NCI-H146 treated with DMSO at 0.1 percent for 48 hours (cell line): ENCODE results near the gene CAMKMT.

Source experiments
- DNase-seq: peaks from one replicate; lab custom pipeline; 2025; ENCODE audit not compliant: unreplicated experiment; lab: John Stamatoyannopoulos, UW

CAMKMT gene

DNA sequence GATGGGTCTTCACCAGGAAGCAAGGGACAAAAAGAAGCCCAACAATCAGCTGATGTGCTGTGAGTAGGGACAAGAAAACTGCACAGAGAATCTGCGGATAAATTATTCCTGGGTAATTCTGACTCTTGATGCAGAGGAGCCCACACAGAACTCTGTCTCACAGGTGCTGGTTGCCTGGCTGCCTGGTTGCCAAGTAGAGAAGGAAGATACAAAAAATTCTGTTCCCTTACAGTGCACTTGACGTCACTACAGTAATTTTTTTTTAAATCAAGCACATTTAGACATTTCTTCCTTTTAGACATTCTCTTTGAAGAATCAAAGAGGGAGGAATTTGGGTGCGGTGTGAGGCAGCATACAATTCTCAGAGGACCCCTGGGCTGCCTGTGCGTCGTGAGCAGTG, 427.7 kb downstream of the CAMKMT start:
- DNase-seq, result no peak

- no peak for DNase-seq
These were observed 428.4 kb downstream of the CAMKMT start for GRCh38 chr2:44789971-44790721.

GRCh38 chr2:44793322-44793870, 431.6 kb downstream of the CAMKMT start:
- no peak for DNase-seq

DNA sequence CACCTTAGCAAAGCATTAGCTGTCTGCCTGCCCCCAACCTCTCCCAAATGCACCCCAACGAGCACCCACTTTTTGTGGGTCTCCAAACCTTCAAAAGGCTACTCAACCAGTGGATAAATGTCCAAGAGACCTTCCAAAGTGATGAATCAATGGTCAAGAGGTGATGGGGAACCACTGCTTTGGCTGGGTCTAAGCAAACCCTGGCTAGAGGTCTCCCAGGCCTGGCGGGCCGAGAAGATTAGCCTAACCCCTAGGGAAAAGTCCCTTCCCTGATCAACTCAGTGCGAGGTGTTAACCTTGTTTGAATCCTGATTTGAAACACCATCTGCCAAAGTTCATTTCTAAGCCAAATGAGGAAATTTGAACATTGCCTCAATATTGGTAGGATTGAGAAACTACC, 435.0 kb downstream of the CAMKMT start:
- DNase-seq, result no peak

GRCh38 chr2:44798139-44798659, 436.5 kb downstream of the CAMKMT start:
- no peak for DNase-seq

DNA sequence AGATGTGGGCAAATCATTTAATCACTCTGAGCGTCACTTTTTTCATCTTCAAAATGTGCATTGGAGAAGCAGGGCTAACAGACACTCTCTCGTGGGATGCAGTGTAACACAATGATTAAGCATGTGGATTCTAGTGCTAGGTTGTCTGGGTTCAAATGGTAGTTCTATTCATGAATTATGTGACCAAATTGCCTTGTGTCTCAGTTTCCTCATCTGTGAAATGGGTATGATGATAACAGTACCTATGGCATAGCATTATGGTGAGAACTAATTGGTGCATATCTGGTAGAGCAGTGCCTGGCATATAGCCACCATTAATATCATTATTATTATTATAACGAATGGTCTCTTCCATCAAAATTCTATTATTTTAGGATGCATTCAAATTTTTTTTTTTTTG, 437.4 kb downstream of the CAMKMT start:
- no peak for DNase-seq

- DNase-seq, result no peak
These were observed 438.0 kb downstream of the CAMKMT start for GRCh38 chr2:44799754-44800153.

GRCh38 chr2:44801289-44801840, 439.6 kb downstream of the CAMKMT start:
- DNase-seq, result no peak

GRCh38 chr2:44801841-44802776, 440.4 kb downstream of the CAMKMT start:
- DNase-seq, result no peak

DNA sequence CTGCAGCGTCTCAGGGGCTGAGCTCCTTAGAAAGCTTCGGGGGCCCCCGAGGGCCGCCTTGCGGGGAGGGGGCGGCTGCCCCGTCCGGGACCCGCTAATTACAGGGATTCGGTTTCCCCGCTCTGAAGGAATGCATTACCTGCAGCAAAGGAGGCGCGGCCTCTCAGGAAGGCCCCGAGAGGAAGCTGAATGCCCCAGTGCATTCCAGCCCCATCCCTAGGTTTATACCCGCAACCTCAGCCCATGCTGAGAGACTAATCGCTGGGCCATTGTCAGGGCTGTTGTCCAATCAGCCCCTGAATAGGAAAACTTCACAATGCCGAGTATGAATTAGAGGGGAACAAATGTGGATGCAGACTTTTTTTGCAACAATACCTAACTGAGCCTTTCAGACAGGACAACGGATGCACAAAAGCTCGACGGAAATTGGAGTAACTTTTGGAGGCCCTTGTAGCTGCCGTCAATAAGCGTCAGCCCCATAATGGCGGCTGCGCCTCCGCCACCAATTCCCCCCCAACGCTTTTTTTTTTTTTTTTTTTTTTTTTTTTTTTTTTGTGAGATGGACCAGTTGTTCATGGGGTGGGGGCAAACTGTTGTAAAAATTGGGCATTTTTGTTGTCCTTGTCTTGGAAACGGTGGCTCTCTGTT, 441.2 kb downstream of the CAMKMT start:
- peak; percentile 57 for DNase-seq

- DNase-seq, result no peak
These were observed 442.9 kb downstream of the CAMKMT start for GRCh38 chr2:44804406-44805265.

GRCh38 chr2:44805401-44806235, 443.9 kb downstream of the CAMKMT start:
- peak; percentile 78 for DNase-seq

DNA sequence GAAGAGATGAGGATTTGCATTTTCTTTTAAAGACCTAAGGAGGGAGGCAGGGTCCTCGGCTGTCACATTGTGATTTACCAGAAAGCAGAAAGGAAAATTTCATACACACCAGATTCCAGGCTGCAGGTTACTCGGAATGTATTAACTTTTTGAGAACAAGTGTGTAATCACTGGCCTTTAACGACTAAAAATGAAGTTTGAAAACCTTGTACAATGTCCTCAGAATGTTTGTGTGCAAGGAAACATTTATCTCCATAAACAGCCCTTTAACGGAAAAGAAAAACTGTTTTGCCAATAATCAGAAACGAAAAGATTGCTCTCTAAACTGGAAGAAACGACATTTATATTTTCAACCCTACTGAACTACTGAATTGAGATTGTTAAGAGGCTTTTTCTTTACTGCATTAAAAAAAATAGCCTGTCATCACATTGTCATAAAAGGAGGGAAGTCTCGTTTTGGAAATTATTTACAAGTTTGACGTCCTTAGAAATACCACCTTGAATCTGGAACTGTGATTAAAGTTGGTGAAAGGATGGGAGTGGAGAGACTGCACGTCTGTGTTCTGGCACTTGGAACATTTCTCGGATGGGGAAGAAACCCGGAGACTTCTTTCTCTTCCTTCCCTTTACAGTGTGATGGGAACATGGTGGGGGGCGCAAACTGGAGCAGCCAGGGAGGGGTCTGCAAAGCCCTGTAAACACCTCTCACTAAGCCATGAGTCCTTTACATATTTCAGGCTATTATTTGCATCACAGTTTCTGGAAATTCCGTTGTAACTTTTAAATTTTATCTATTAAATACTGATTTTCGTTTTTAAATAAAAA, 445.7 kb downstream of the CAMKMT start:
- DNase-seq, result no peak

DNA sequence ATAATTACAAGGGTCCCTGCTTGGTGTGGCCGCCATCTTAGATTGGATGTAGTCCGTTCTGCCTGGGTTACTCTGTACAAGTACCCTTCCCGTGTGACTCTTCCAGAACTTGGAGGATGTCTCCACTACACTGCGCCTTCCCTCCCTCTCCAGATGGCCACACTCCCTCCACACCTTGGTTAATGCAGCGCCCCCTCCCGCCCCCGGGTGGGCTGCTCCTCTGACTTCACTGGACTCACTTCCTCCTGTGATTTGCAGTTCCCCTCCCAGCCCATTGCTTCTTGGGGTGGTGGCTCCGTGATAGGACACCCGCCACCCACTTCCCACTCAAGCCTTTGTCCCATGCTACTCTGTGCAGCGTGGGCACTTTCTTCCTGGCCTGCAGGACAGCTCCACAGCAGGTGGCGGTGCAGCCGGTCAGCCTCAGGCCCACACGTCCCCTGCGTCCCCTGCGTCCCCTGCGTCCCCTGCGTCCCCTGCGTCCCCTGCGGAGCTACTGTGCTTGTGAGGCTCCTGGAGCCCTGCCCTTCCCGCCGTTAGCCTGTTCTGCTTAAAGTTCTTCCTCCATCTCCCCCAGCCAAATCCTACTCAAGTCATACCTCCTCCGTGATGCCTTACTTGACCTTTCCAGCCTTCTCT, 449.3 kb downstream of the CAMKMT start:
- no peak for DNase-seq

DNA sequence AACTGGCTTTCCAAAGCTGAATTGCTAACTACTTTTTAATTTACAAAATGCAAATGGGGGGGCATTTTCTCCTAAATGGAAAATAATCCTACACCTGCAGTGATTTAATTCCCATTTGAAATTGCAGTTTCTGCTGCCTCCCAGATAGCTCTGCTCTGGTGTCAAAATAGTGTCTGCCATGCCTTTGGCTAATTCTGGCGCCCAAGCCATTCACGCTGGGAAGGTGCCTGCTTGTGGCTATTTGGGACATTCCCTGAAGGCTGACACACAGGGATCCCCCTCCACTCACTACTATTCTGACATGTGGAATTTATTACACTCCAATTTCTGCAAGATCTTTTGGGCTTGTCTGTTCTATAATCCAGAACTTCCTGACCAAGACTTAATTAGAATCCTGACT, 451.4 kb downstream of the CAMKMT start:
- DNase-seq, result no peak

GRCh38 chr2:44813658-44814057, 451.9 kb downstream of the CAMKMT start:
- no peak for DNase-seq

DNA sequence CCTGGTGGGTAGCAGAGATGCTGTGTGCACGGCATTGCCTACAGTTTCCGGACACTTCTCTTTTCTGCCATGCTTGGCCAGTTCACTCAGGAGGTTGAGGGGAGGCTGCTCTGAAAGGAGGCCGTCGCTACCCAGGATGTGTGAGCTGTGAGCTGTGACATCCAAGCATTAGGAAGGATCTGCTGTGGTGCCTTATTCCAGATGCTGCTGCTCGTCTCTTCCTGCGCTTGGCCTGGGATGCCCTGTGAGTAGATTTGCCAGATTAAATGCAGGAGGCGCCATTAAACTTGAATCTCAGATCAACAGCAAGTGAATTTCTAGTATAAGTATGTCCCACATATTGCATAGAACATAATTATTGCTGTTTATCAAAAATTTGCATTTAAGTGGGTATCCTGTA, 455.5 kb downstream of the CAMKMT start:
- DNase-seq, result no peak
